GM23338 (cell line): ENCODE results near the gene UBTD1. TPM values are rescaled to one million over a fixed set of nuclear protein-coding genes. Genes with fewer than 3 reads are reported as not detected.
A peak's percentile ranks its signal among the peaks of the same experiment; 100 is the strongest.

Experiments
- ATAC-seq: fragments of 200-7000 bp; cut with Tn5 transposase; 3 replicates; pipeline ENCODE4 v1.9.1; 2020
- DNase-seq: peaks from one replicate; pipeline ENCODE4 v3.0.0-alpha.2; 2015; ENCODE audit warnings: low spot score
- H2AFZ ChIP-seq: fragments of 200-600 bp; sonication (generic); 2 replicates; pipeline ENCODE4 v1.8.0; 2016; ENCODE audit warnings: antibody characterized with exemption, mild to moderate bottlenecking, moderate library complexity
- H3F3A ChIP-seq: fragments of 200-600 bp; sonication (generic); replicated peaks from 2 replicates; pipeline ENCODE4 v1.8.0; 2017; ENCODE audit warnings: antibody characterized with exemption, mixed run types, low read depth
- H3K27ac ChIP-seq: fragments of 200-600 bp; sonication (generic); 2 replicates; pipeline ENCODE4 v1.6.1; 2016; ENCODE audit warnings: low read depth
- H3K27me3 ChIP-seq: fragments of 200-600 bp; sonication (generic); 2 replicates; pipeline ENCODE4 v1.8.0; 2016; ENCODE audit warnings: mild to moderate bottlenecking, mixed run types, moderate library complexity; ENCODE audit not compliant: insufficient read depth
- H3K36me3 ChIP-seq: fragments of 200-600 bp; sonication (generic); 2 replicates; pipeline ENCODE4 v1.8.0; 2016; ENCODE audit warnings: mild to moderate bottlenecking; ENCODE audit not compliant: insufficient read depth
- H3K4me1 ChIP-seq: fragments of 200-600 bp; sonication (generic); 2 replicates; pipeline ENCODE4 v1.8.0; 2016; ENCODE audit warnings: mild to moderate bottlenecking, moderate library complexity; ENCODE audit not compliant: insufficient read depth
- H3K4me2 ChIP-seq: fragments of 200-600 bp; sonication (generic); 2 replicates; pipeline ENCODE4 v1.7.1; 2017; ENCODE audit warnings: mixed run types
- H3K4me3 ChIP-seq: fragments of 200-600 bp; sonication (generic); 2 replicates; pipeline ENCODE4 v1.6.1; 2016; ENCODE audit warnings: mixed run types
- H3K79me2 ChIP-seq: fragments of 200-600 bp; sonication (generic); replicated peaks from 2 replicates; pipeline ENCODE4 v1.8.0; 2017; ENCODE audit warnings: mild to moderate bottlenecking; ENCODE audit not compliant: insufficient read depth
- H3K9me2 ChIP-seq: fragments of 200-600 bp; sonication (generic); 2 replicates; pipeline ENCODE4 v1.8.0; 2017; ENCODE audit not compliant: insufficient read depth
- H4K20me1 ChIP-seq: fragments of 200-600 bp; sonication (generic); replicated peaks from 2 replicates; pipeline ENCODE4 v1.8.0; 2017; ENCODE audit warnings: mild to moderate bottlenecking; ENCODE audit not compliant: insufficient read depth
- H3K27ac Mint-ChIP-seq: 2 replicates; pipeline ENCODE4 v1.8.0; 2020; ENCODE audit warnings: inconsistent platforms, mild to moderate bottlenecking, moderate library complexity, mixed read lengths
- H3K27me3 Mint-ChIP-seq: 3 replicates; pipeline ENCODE4 v1.8.0; 2022; ENCODE audit warnings: low read depth, mild to moderate bottlenecking, moderate library complexity, mixed read lengths, inconsistent platforms; ENCODE audit not compliant: insufficient read depth, poor library complexity
- H3K36me3 Mint-ChIP-seq: 3 replicates; pipeline ENCODE4 v1.8.0; 2021; ENCODE audit warnings: low read depth, mild to moderate bottlenecking, inconsistent platforms, moderate library complexity, mixed read lengths
- H3K4me1 Mint-ChIP-seq: 3 replicates; pipeline ENCODE4 v1.8.0; 2020; ENCODE audit warnings: mild to moderate bottlenecking, inconsistent platforms, mixed read lengths
- H3K4me3 Mint-ChIP-seq: 3 replicates; pipeline ENCODE4 v1.8.0; 2021; ENCODE audit warnings: moderate library complexity, mild to moderate bottlenecking, inconsistent platforms, mixed read lengths
- H3K9me3 Mint-ChIP-seq: 3 replicates; pipeline ENCODE4 v1.8.0; 2020; ENCODE audit warnings: moderate library complexity, mild to moderate bottlenecking, inconsistent platforms, mixed read lengths
- CREB1 ChIP-seq: fragments of 250-450 bp; sonication (Bioruptor Pico); IDR thresholded peaks from 2 replicates; pipeline ENCODE4 v1.5.0; 2020; ENCODE audit warnings: low read depth, mild to moderate bottlenecking, moderate library complexity
- CTCF ChIP-seq, 2 experiments: fragments of 200-600 bp in 1 of 2; sonication (generic) in 1 of 2; conservative IDR thresholded peaks; 2 replicates each; pipeline versions ENCODE4 v1.5.1 to v1.6.1; 2016 to 2017; ENCODE audit warnings: antibody characterized with exemption in 2 of 2, low read depth in 2 of 2, mild to moderate bottlenecking in 2 of 2, moderate library complexity in 1 of 2
- ETS1 ChIP-seq: IDR thresholded peaks from 2 replicates; pipeline ENCODE4 v1.6.1; 2016; ENCODE audit warnings: antibody characterized with exemption
- EZH2 ChIP-seq: fragments of 200-600 bp; sonication (generic); IDR thresholded peaks from one replicate; pipeline ENCODE4 v1.8.0; 2017; ENCODE audit warnings: antibody characterized with exemption, mild to moderate bottlenecking, low read depth; ENCODE audit not compliant: unreplicated experiment
- EZH2phosphoT487 ChIP-seq: fragments of 200-600 bp; sonication (generic); IDR thresholded peaks from one replicate; pipeline ENCODE4 v1.8.1; 2018; ENCODE audit warnings: antibody characterized with exemption; ENCODE audit not compliant: unreplicated experiment
- JUNB ChIP-seq: IDR thresholded peaks from one replicate; pipeline ENCODE4 v1.6.1; 2016; ENCODE audit warnings: antibody characterized with exemption; ENCODE audit not compliant: unreplicated experiment
- NANOG ChIP-seq: IDR thresholded peaks from 2 replicates; pipeline ENCODE4 v1.6.1; 2016; ENCODE audit warnings: antibody characterized with exemption, borderline replicate concordance
- REST ChIP-seq: IDR thresholded peaks from one replicate; pipeline ENCODE4 v1.6.1; 2018; ENCODE audit warnings: antibody characterized with exemption; ENCODE audit not compliant: unreplicated experiment
- ZNF114 ChIP-seq: fragments of 250-450 bp; sonication (Bioruptor Pico); IDR thresholded peaks from 2 replicates; pipeline ENCODE4 v1.5.0; 2020; ENCODE audit warnings: mild to moderate bottlenecking, moderate library complexity
- polyA plus RNA-seq: library from polyadenylated mRNA; unstranded; fragments of >200 nt; fragmentation: Nextera tagmentation; extraction: Ambion mirVana; gene quantifications from 2 replicates; pipeline ENCODE4 v1.2.1, GENCODE V29; 2016
- total RNA-seq: library from RNA; depleted of rRNA; stranded (reverse); fragments of >200 nt; shearing (Covaris generic); gene quantifications from 2 replicates; pipeline ENCODE4 v1.2.3, GENCODE V29; 2014

UBTD1 gene
- total and polyA plus RNA-seq, 2 experiments from 2014 or later = 17.3 to 29.0 TPM

- Histone ChIP-seq H3K79me2 (peaks cover 9% of the 10 kb centered on the region), H3K4me3 (no peak overlapping the region), H3K27ac (no peak overlapping the region), H3K4me1 (peaks cover 19% of the 10 kb centered on the region), H3K4me2 (no peak overlapping the region), H2AFZ (no peak overlapping the region), H3K27me3 (no peaks in the 10 kb centered on the region), H3K9me2 (no peaks in the 10 kb centered on the region), H3F3A (0 out of 2 replicates have a peak, but pooled peaks cover 7% of the 10 kb centered on the region), H3K36me3 (no peaks in the 10 kb centered on the region), H4K20me1 (no peaks in the 10 kb centered on the region; the same call in 1 of the 2 replicates)
- no peaks in the 10 kb centered on the region for H3K36me3 Mint-ChIP-seq
- H3K4me1 Mint-ChIP-seq = peaks cover 22% of the 10 kb centered on the region
- no peak overlapping the region for H3K4me3 Mint-ChIP-seq
- H3K27ac Mint-ChIP-seq = no peak overlapping the region
- DNase-seq (no peak), ATAC-seq (no peak)
- peaks cover 8% of the 10 kb centered on the region for H3K27me3 Mint-ChIP-seq
- no peaks in the 10 kb centered on the region; the same call in 1 of the 3 replicates for H3K9me3 Mint-ChIP-seq
- TF ChIP-seq JUNB (no peak), ETS1 (no peak), ZNF114 (CRISPR knock-in tag) (no peak), EZH2 (no peak)
Measured at GRCh38 chr10:97537186-97537869, 38.6 kb downstream of the UBTD1 start.

GRCh38 chr10:97538411-97538810, 39.7 kb downstream of the UBTD1 start:
- no peaks in the 10 kb centered on the region; the same call in 1 of the 2 replicates for H4K20me1 ChIP-seq
- 0 out of 2 replicates have a peak overlapping the region, but pooled peaks have one; percentile 7 for H3K27ac Mint-ChIP-seq
- H3K27me3 Mint-ChIP-seq = peaks cover 9% of the 10 kb centered on the region
- H3K27ac ChIP-seq = no peak overlapping the region
- H3K4me3 Mint-ChIP-seq = no peak overlapping the region
- no peaks in the 10 kb centered on the region; the same call in 2 of the 3 replicates for H3K9me3 Mint-ChIP-seq
- H3K4me1 ChIP-seq = peaks cover 19% of the 10 kb centered on the region
- no peak overlapping the region for H2AFZ ChIP-seq
- H3K4me2 ChIP-seq = no peak overlapping the region
- no peaks in the 10 kb centered on the region for H3K36me3 Mint-ChIP-seq
- DNase-seq = no peak
- ATAC-seq = no peak
- H3K79me2 ChIP-seq = peaks cover 9% of the 10 kb centered on the region
- 0 out of 2 replicates have a peak, but pooled peaks cover 7% of the 10 kb centered on the region for H3F3A ChIP-seq
- no peaks in the 10 kb centered on the region for H3K27me3 ChIP-seq
- no peak overlapping the region for H3K4me3 ChIP-seq
- TF ChIP-seq NANOG (no peak), EZH2phosphoT487 (no peak), REST (no peak), CTCF (conservative IDR thresholded peaks at IDR 0.05; ENCODE audit: low read depth in 2 of 2) (no peak), CREB1 (CRISPR knock-in tag) (no peak)
- no peaks in the 10 kb centered on the region for H3K9me2 ChIP-seq
- peaks cover 29% of the 10 kb centered on the region for H3K4me1 Mint-ChIP-seq
- H3K36me3 ChIP-seq = no peaks in the 10 kb centered on the region
